H1 (cell line): Measurements from ENCODE around the gene SEZ6. TPM values are rescaled to one million over a fixed set of nuclear protein-coding genes. Genes with fewer than 3 reads are reported as not detected.

ENCODE experiments used
- CTCF ChIA-PET: fragments of 300-600 bp; sonication (Branson Sonifier 250); formaldehyde crosslinking; loops from one replicate; lab custom pipeline; 2021; ENCODE audit not compliant: partially characterized antibody; lab: Charles Lee
- POLR2A ChIA-PET: fragments of 300-600 bp; sonication (Branson Sonifier 250); formaldehyde crosslinking; loops from one replicate; lab custom pipeline; 2021; ENCODE audit warnings: inconsistent platforms; ENCODE audit not compliant: partially characterized antibody; lab: Charles Lee
- DNase-seq, 2 experiments: peaks; one replicate each; pipeline versions ENCODE4 v3.0.0 to v3.0.0-alpha.2; 2010 to 2022; ENCODE audit warnings: low spot score in 2 of 2, low read depth in 1 of 2, mixed read lengths in 1 of 2
- FAIRE-seq: peaks from 2 replicates; lab custom pipeline; 2011; peaks lifted over from hg19 to GRCh38; lab: Jason Lieb, UNC
- H2AFZ ChIP-seq: 2 replicates; pipeline ENCODE4 v1.8.1; 2012; ENCODE audit warnings: low read length, inconsistent platforms
- H2AK5ac ChIP-seq: 2 replicates; pipeline ENCODE4 v1.6.1; 2013; ENCODE audit warnings: low read depth, low read length
- H2BK120ac ChIP-seq: replicated peaks from 2 replicates; pipeline ENCODE3; 2013; ENCODE audit warnings: low read depth, low read length, inconsistent platforms
- H2BK12ac ChIP-seq: 2 replicates; pipeline ENCODE4 v1.6.1; 2013; ENCODE audit warnings: low read depth, low read length
- H2BK15ac ChIP-seq: 2 replicates; pipeline ENCODE4 v1.6.1; 2013; ENCODE audit warnings: low read length
- H2BK20ac ChIP-seq: 2 replicates; pipeline ENCODE4 v1.6.1; 2013; ENCODE audit warnings: low read length
- H2BK5ac ChIP-seq: 2 replicates; pipeline ENCODE4 v1.6.1; 2013; ENCODE audit warnings: low read depth, low read length
- H3K14ac ChIP-seq: 2 replicates; pipeline ENCODE4 v1.6.1; 2013; ENCODE audit warnings: inconsistent platforms; ENCODE audit not compliant: insufficient read length
- H3K18ac ChIP-seq: 2 replicates; pipeline ENCODE4 v1.6.1; 2013; ENCODE audit warnings: low read length; ENCODE audit errors: extremely low read depth
- H3K23ac ChIP-seq: 2 replicates; pipeline ENCODE4 v1.6.1; 2013; ENCODE audit warnings: inconsistent platforms; ENCODE audit not compliant: insufficient read length
- H3K23me2 ChIP-seq: 2 replicates; pipeline ENCODE4 v1.6.1; 2013; ENCODE audit warnings: low read depth, low read length
- H3K27ac ChIP-seq: 2 replicates; pipeline ENCODE4 v1.6.1; 2011; ENCODE audit warnings: low read depth, low read length, inconsistent platforms
- H3K27me3 ChIP-seq, 4 experiments: replicated peaks in 1 of 4; 1 replicate in 1 of 4; 2 replicates in 3 of 4; pipeline versions ENCODE4 v1.6.1 to v1.8.1; 2011 to 2013; ENCODE audit warnings: low read length in 3 of 4, mild to moderate bottlenecking in 3 of 4, inconsistent platforms in 2 of 4, mixed read lengths in 2 of 4, moderate library complexity in 1 of 4; ENCODE audit not compliant: control insufficient read depth in 3 of 4, insufficient read depth in 3 of 4; ENCODE audit errors: extremely low read depth in 1 of 4
- H3K36me3 ChIP-seq, 4 experiments: 2 replicates each; pipeline versions ENCODE4 v1.6.1 to v1.8.1; 2011 to 2013; ENCODE audit warnings: mild to moderate bottlenecking in 4 of 4, low read length in 3 of 4, moderate library complexity in 2 of 4, control low read depth in 1 of 4, inconsistent platforms in 1 of 4; ENCODE audit not compliant: insufficient read depth in 4 of 4, control insufficient read depth in 2 of 4
- H3K4ac ChIP-seq: replicated peaks from 2 replicates; pipeline ENCODE3; 2013; ENCODE audit warnings: low read length, low read depth, mixed read lengths, inconsistent platforms; ENCODE audit not compliant: insufficient read length
- H3K4me1 ChIP-seq, 4 experiments: replicated peaks in 1 of 4; 1 replicate in 1 of 4; 2 replicates in 3 of 4; pipeline versions ENCODE4 v1.6.1 to v1.8.1; 2011 to 2013; ENCODE audit warnings: low read length in 3 of 4, inconsistent platforms in 2 of 4, mixed read lengths in 1 of 4; ENCODE audit not compliant: insufficient read depth in 4 of 4, control insufficient read depth in 3 of 4
- H3K4me2 ChIP-seq, 2 experiments: 2 replicates each; pipeline versions ENCODE4 v1.6.1 to v1.8.1; 2011 to 2013; ENCODE audit warnings: low read depth in 2 of 2, low read length in 2 of 2, control low read depth in 1 of 2, inconsistent platforms in 1 of 2, mild to moderate bottlenecking in 1 of 2; ENCODE audit not compliant: insufficient read depth in 1 of 2
- H3K4me3 ChIP-seq, 4 experiments: fragments of 200-600, 300-600 bp in 1 of 4; sonication (generic), shearing (Covaris generic), sonication (Bioruptor Twin) in 1 of 4; 2 replicates each; pipeline versions ENCODE4 v1.5.1 to v1.8.1; 2011 to 2016; ENCODE audit warnings: low read length in 4 of 4, low read depth in 3 of 4, control low read depth in 2 of 4, inconsistent platforms in 2 of 4, mild to moderate bottlenecking in 2 of 4, mixed read lengths in 1 of 4, moderate library complexity in 1 of 4; ENCODE audit not compliant: insufficient read depth in 2 of 4; ENCODE audit errors: extremely low read depth in 1 of 4
- H3K56ac ChIP-seq: replicated peaks from 2 replicates; pipeline ENCODE3; 2013; ENCODE audit warnings: low read depth, mild to moderate bottlenecking, mixed read lengths, low read length, inconsistent platforms; ENCODE audit not compliant: insufficient read length
- H3K79me1 ChIP-seq: 2 replicates; pipeline ENCODE4 v1.6.1; 2013; ENCODE audit warnings: low read depth, low read length, control low read depth
- H3K79me2 ChIP-seq, 2 experiments: 2 replicates each; pipeline versions ENCODE4 v1.6.1 to v1.8.1; 2012 to 2013; ENCODE audit warnings: low read length in 2 of 2, mild to moderate bottlenecking in 2 of 2, inconsistent platforms in 1 of 2; ENCODE audit not compliant: insufficient read depth in 2 of 2, control insufficient read depth in 1 of 2
- H3K9ac ChIP-seq, 4 experiments: replicated peaks in 1 of 4; 1 replicate in 1 of 4; 2 replicates in 3 of 4; pipeline versions ENCODE4 v1.6.1 to v1.8.1; 2011 to 2013; ENCODE audit warnings: low read depth in 3 of 4, low read length in 3 of 4, control low read depth in 2 of 4, mild to moderate bottlenecking in 2 of 4, moderate library complexity in 2 of 4, inconsistent platforms in 1 of 4; ENCODE audit errors: extremely low read depth in 1 of 4
- H3K9me3 ChIP-seq, 2 experiments: 2 replicates each; pipeline versions ENCODE4 v1.6.1 to v1.8.1; 2012 to 2013; ENCODE audit warnings: mild to moderate bottlenecking in 2 of 2, moderate library complexity in 2 of 2, control low read depth in 1 of 2, inconsistent platforms in 1 of 2, low read depth in 1 of 2, low read length in 1 of 2, mixed read lengths in 1 of 2; ENCODE audit not compliant: insufficient read depth in 2 of 2
- H4K20me1 ChIP-seq, 2 experiments: replicated peaks in 1 of 2; 2 replicates each; pipeline versions ENCODE3 to v1.8.1; 2011 to 2013; ENCODE audit warnings: inconsistent platforms in 2 of 2, low read length in 2 of 2, mild to moderate bottlenecking in 1 of 2; ENCODE audit not compliant: insufficient read depth in 2 of 2, control insufficient read depth in 1 of 2
- H4K5ac ChIP-seq: 2 replicates; pipeline ENCODE4 v1.6.1; 2013; ENCODE audit warnings: low read length, low read depth, mixed read lengths, inconsistent platforms; ENCODE audit not compliant: insufficient read length
- H4K8ac ChIP-seq: 2 replicates; pipeline ENCODE4 v1.8.0; 2013; ENCODE audit warnings: mild to moderate bottlenecking, moderate library complexity, low read length, inconsistent platforms; ENCODE audit not compliant: insufficient read depth; ENCODE audit errors: extremely low read depth
- H4K91ac ChIP-seq: replicated peaks from 2 replicates; pipeline ENCODE3; 2013; ENCODE audit warnings: low read length, mixed read lengths, inconsistent platforms; ENCODE audit not compliant: insufficient read length
- ASH2L ChIP-seq: fragments of 200-600, 300-600 bp; sonication (generic); IDR thresholded peaks from one replicate; pipeline ENCODE4 v1.7.1; 2017; ENCODE audit warnings: low read length
- BACH1 ChIP-seq: IDR thresholded peaks from 2 replicates; pipeline ENCODE4 v1.6.1; 2012; ENCODE audit warnings: low read length, improper control_type of control experiment
- CBX5 ChIP-seq: fragments of 300-800, 300-1000 bp; sonication (generic); IDR thresholded peaks from 2 replicates; pipeline ENCODE4 v1.7.1; 2016; ENCODE audit warnings: antibody characterized with exemption, low read length, low read depth
- EGR1 ChIP-seq: IDR thresholded peaks from 2 replicates; pipeline ENCODE4 v1.6.1; 2011; ENCODE audit warnings: low read depth, low read length, borderline replicate concordance
- JUN ChIP-seq: IDR thresholded peaks from 2 replicates; pipeline ENCODE4 v1.6.1; 2011; ENCODE audit warnings: low read depth, mild to moderate bottlenecking, improper control_type of control experiment, low read length
- KDM4A ChIP-seq: IDR thresholded peaks from one replicate; pipeline ENCODE4 v1.7.1; 2012; ENCODE audit warnings: low read depth, mild to moderate bottlenecking, moderate library complexity, low read length, inconsistent platforms; ENCODE audit not compliant: severe bottlenecking
- NANOG ChIP-seq: IDR thresholded peaks from 2 replicates; pipeline ENCODE4 v1.6.1; 2011; ENCODE audit warnings: low read length, low read depth, mild to moderate bottlenecking, inconsistent platforms; ENCODE audit not compliant: insufficient read depth, poor library complexity, severe bottlenecking
- POLR2A ChIP-seq, 2 experiments: IDR thresholded peaks; 1 replicate in 1 of 2; 2 replicates in 1 of 2; pipeline ENCODE4 v1.6.1; 2011; ENCODE audit warnings: low read depth in 2 of 2, low read length in 2 of 2, mild to moderate bottlenecking in 2 of 2; ENCODE audit errors: control extremely low read depth in 1 of 2
- POLR2AphosphoS5 ChIP-seq: IDR thresholded peaks from 2 replicates; pipeline ENCODE4 v1.6.1; 2011; ENCODE audit warnings: low read depth, low read length
- SP2 ChIP-seq: IDR thresholded peaks from 2 replicates; pipeline ENCODE4 v1.6.1; 2012; ENCODE audit warnings: mild to moderate bottlenecking, low read length, inconsistent platforms
- TBP ChIP-seq: IDR thresholded peaks from 2 replicates; pipeline ENCODE4 v1.6.1; 2011; ENCODE audit warnings: low read depth, low read length, improper control_type of control experiment
- TCF12 ChIP-seq: IDR thresholded peaks from 2 replicates; pipeline ENCODE4 v1.6.1; 2011; ENCODE audit warnings: low read depth, mild to moderate bottlenecking, low read length
- WGBS, 2 experiments: shearing (Covaris generic) in 1 of 2; methylation state at CpG; one replicate each; pipeline versions ENCODE4 v1.1.6 to v1.1.7; 2013 to 2015; ENCODE audit warnings: low lambda C conversion rate in 2 of 2, mixed read lengths in 2 of 2, inconsistent platforms in 1 of 2, low coverage in 1 of 2, missing lambda C conversion rate in 1 of 2; ENCODE audit not compliant: insufficient replicate concordance in 2 of 2, insufficient coverage in 1 of 2, insufficient read length in 1 of 2; ENCODE audit errors: extremely low coverage in 1 of 2, missing lambda C conversion rate in 1 of 2; 5-methylcytosine and 5-hydroxymethylcytosine counted together
- polyA plus RNA-seq, 7 experiments: library from polyadenylated mRNA; depleted of rRNA in 3 of 7; stranded (reverse) in 5 of 7; unstranded in 2 of 7; fragments of >200 nt in 5 of 7; fragments of 200-250 nt in 2 of 7; gene quantifications; 1 replicate in 5 of 7; 2 replicates in 1 of 7; 4 replicates in 1 of 7; pipeline versions ENCODE4 v1.2.1 to v1.2.3, GENCODE V29; 2011 to 2013; ENCODE audit warnings: missing spikeins in 2 of 7, mixed read lengths in 2 of 7
- total RNA-seq: library from RNA; stranded (reverse); fragmentation: NEBNext Ultra II Directional; extraction: Animal tissue kit (Norgen Biotek cat#: 25700); gene quantifications from 2 replicates; pipeline ENCODE4 v1.2.1, GENCODE V29; 2021
- TF ChIP-seq, protein P1 (sequence below): IDR thresholded peaks from 2 replicates; pipeline ENCODE4 v1.6.1; 2011; ENCODE audit warnings: low read length, improper control_type of control experiment
- TF ChIP-seq, protein P2 (sequence below): IDR thresholded peaks from 2 replicates; pipeline ENCODE4 v1.6.1; 2011; ENCODE audit warnings: low read depth, mild to moderate bottlenecking, low read length; ENCODE audit not compliant: insufficient read depth

The SEZ6 gene
- total and polyA plus RNA-seq, 2 of the 8 experiments (the other 6 are each of a cell fraction or from before 2014, with no cell fraction given) = 6.9 to 16.1 TPM

DNA sequence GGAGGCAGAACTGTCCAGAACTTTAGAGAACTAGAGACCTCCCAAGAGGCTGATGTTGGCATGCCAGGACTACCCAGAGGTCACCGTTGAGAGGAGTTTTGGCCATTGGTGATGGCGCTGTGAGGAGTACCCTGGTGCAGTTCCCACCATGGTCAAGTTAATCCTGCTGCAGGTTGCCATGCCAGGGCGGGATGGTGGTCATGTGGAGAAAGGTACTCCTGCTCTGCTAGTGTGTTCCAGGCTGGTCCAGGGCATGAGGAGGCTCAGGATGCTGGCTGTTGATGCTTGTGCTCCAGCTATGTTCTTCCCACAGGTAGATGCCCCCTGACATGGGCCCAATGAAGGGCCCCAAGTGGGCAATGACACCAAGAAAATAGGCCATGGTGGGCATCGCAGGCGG, 50.4 kb downstream of the SEZ6 start:
- no peak overlapping the region for H3K23ac ChIP-seq
- DNase-seq = no peak
- H4K5ac ChIP-seq = no peak overlapping the region
- ChIA-PET POLR2A (no interaction called here), CTCF (interaction anchor here (0.5 to 15.6 kb wide), 6 partner anchors 8 to 264 kb away, joined by 3 to 548 read pairs (median 4); no protein-coding TSS in a partner anchor)
- H3K9me3 ChIP-seq = no peaks in the 10 kb centered on the region
- H2BK120ac ChIP-seq = no peak overlapping the region
- H3K14ac ChIP-seq = no peak overlapping the region
- H2AK5ac ChIP-seq = no peak overlapping the region
- no peaks in the 10 kb centered on the region for H3K27me3 ChIP-seq
- no peak overlapping the region for H3K4me2 ChIP-seq
- no peak overlapping the region; a peak in 1 of 7 replicates for H3K9ac ChIP-seq
- WGBS, 2 experiments = 100% methylated on average over 5 of the region's 5 CpGs; no CpG with 5 or more reads in 1 of the 2 experiments
- no peak overlapping the region for H4K91ac ChIP-seq
- H3K56ac ChIP-seq = no peak overlapping the region
- H3K4ac ChIP-seq = no peak overlapping the region
- H3K4me1 ChIP-seq = peaks cover 7 to 24% (median 11%) of the 10 kb centered on the region in 4 experiments; a peak in 5 of 7 replicates
- H3K79me2 ChIP-seq = peaks cover 0 to 4% of the 10 kb centered on the region in 2 experiments; a peak in 2 of 4 replicates
- no peaks in the 10 kb centered on the region for H3K36me3 ChIP-seq
- no peak overlapping the region for H4K8ac ChIP-seq
- H3K27ac ChIP-seq = no peak overlapping the region
- peaks cover 6% of the 10 kb centered on the region for H3K23me2 ChIP-seq
- H2AFZ ChIP-seq = no peak overlapping the region
- TF ChIP-seq POLR2A (IDR thresholded peaks at IDR 0.05; ENCODE audit: control extremely low read depth in 1 of 2, low read depth in 2 of 2, low read length in 2 of 2) (no peak), KDM4A (no peak), NANOG (no peak), ASH2L (no peak), TBP (no peak), EGR1 (no peak), TCF12 (no peak), CBX5 (no peak), POLR2AphosphoS5 (no peak), JUN (no peak), BACH1 (no peak), SP2 (no peak)
- TF ChIP-seq, protein P1, sequence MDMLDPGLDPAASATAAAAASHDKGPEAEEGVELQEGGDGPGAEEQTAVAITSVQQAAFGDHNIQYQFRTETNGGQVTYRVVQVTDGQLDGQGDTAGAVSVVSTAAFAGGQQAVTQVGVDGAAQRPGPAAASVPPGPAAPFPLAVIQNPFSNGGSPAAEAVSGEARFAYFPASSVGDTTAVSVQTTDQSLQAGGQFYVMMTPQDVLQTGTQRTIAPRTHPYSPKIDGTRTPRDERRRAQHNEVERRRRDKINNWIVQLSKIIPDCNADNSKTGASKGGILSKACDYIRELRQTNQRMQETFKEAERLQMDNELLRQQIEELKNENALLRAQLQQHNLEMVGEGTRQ = no peak
- TF ChIP-seq, protein P2, sequence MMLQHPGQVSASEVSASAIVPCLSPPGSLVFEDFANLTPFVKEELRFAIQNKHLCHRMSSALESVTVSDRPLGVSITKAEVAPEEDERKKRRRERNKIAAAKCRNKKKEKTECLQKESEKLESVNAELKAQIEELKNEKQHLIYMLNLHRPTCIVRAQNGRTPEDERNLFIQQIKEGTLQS = no peak
- no peaks in the 10 kb centered on the region; the same call in 1 of the 2 replicates for H3K79me1 ChIP-seq
- H3K4me3 ChIP-seq = no peak overlapping the region
- 0 out of 2 replicates have a peak overlapping the region, but pooled peaks have one; percentile 18 for H2BK5ac ChIP-seq
- H4K20me1 ChIP-seq = no peaks in the 10 kb centered on the region
- H2BK12ac ChIP-seq = no peak overlapping the region
- H2BK15ac ChIP-seq = no peak overlapping the region
- no peak overlapping the region for H2BK20ac ChIP-seq
- H3K18ac ChIP-seq = no peak overlapping the region
- no peak for FAIRE-seq
